PC-3 (cell line): ENCODE data around the gene SLC4A4. TPM values are rescaled to one million over a fixed set of nuclear protein-coding genes. Genes with fewer than 3 reads are reported as not detected.

Experiments
- ATAC-seq: fragments of 200-7000 bp; cut with Tn5 transposase; 2 replicates; pipeline ENCODE4 v1.9.1; 2020; ENCODE audit warnings: mild to moderate bottlenecking, moderate library complexity
- BruUV-seq: library from RNA; stranded (reverse); fragments of 400-500 nt; replicated peaks from 2 replicates; lab custom pipeline; 2021; lab: Mats Ljungman, UMichigan
- CTCF ChIA-PET: fragments of 300-600 bp; sonication (Branson Sonifier 250); formaldehyde crosslinking; loops from one replicate; lab custom pipeline; 2022; ENCODE audit warnings: antibody characterized with exemption; lab: Charles Lee
- POLR2A ChIA-PET: fragments of 300-600 bp; sonication (Branson Sonifier 250); formaldehyde crosslinking; loops from one replicate; lab custom pipeline; 2022; ENCODE audit warnings: antibody characterized with exemption; ENCODE audit not compliant: unreplicated experiment; lab: Charles Lee
- DNase-seq: peaks from one replicate; pipeline ENCODE4 v3.0.0-alpha.2; 2015
- H2AFZ ChIP-seq: fragments of 300-600 bp; sonication (generic); 2 replicates; pipeline ENCODE4 v1.6.0; 2016; ENCODE audit warnings: antibody characterized with exemption, low read length
- H3F3A ChIP-seq: fragments of 300-600 bp; sonication (generic); one replicate; pipeline ENCODE4 v1.6.0; 2017; ENCODE audit warnings: antibody characterized with exemption, low read length, control low read depth, mild to moderate bottlenecking; ENCODE audit not compliant: unreplicated experiment
- H3K27ac ChIP-seq: fragments of 300-600 bp; sonication (generic); 2 replicates; pipeline ENCODE4 v1.5.1; 2016; ENCODE audit warnings: mild to moderate bottlenecking, low read length
- H3K27me3 ChIP-seq: fragments of 300-600 bp; sonication (generic); 2 replicates; pipeline ENCODE4 v1.6.1; 2016; ENCODE audit warnings: low read length, mixed read lengths
- H3K36me3 ChIP-seq: fragments of 300-600 bp; sonication (generic); 2 replicates; pipeline ENCODE4 v1.6.1; 2016; ENCODE audit warnings: low read depth, mixed run types, low read length, mixed read lengths
- H3K4me1 ChIP-seq: fragments of 300-600 bp; sonication (generic); 2 replicates; pipeline ENCODE4 v1.5.1; 2016; ENCODE audit warnings: low read length; ENCODE audit not compliant: insufficient read depth
- H3K4me2 ChIP-seq: fragments of 300-600 bp; sonication (generic); 2 replicates; pipeline ENCODE4 v1.6.0; 2016; ENCODE audit warnings: low read length
- H3K4me3 ChIP-seq: fragments of 300-600 bp; sonication (generic); 2 replicates; pipeline ENCODE4 v1.5.1; 2016; ENCODE audit warnings: mild to moderate bottlenecking, low read length, mixed read lengths
- H3K79me2 ChIP-seq: fragments of 300-600 bp; sonication (generic); 2 replicates; pipeline ENCODE4 v1.6.1; 2017; ENCODE audit warnings: low read length, mixed read lengths
- H3K9ac ChIP-seq: fragments of 300-600 bp; sonication (generic); 2 replicates; pipeline ENCODE4 v1.6.0; 2016; ENCODE audit warnings: mild to moderate bottlenecking, low read length
- H3K9me2 ChIP-seq: fragments of 300-600 bp; sonication (generic); replicated peaks from 2 replicates; pipeline ENCODE4 v1.6.1; 2016; ENCODE audit warnings: mixed run types, low read length, mixed read lengths
- H3K9me3 ChIP-seq: fragments of 300-600 bp; sonication (generic); 2 replicates; pipeline ENCODE4 v1.6.1; 2016; ENCODE audit warnings: low read length, mixed read lengths
- H4K20me1 ChIP-seq: fragments of 300-600 bp; sonication (generic); 2 replicates; pipeline ENCODE4 v1.6.1; 2016; ENCODE audit warnings: low read length, mixed read lengths
- EZH2 ChIP-seq: fragments of 300-600 bp; sonication (generic); IDR thresholded peaks from one replicate; pipeline ENCODE4 v1.6.1; 2017; ENCODE audit warnings: antibody characterized with exemption, mild to moderate bottlenecking, low read length; ENCODE audit not compliant: unreplicated experiment
- EZH2phosphoT487 ChIP-seq: fragments of 300-600 bp; sonication (generic); IDR thresholded peaks from 2 replicates; pipeline ENCODE4 v1.6.1; 2018; ENCODE audit warnings: mild to moderate bottlenecking, antibody characterized with exemption, low read length, borderline replicate concordance
- intact Hi-C: fragments of 100-400 bp; cut with micrococcal nuclease; formaldehyde crosslinking; loops from 2 replicates; pipeline ENCODE4 v1.9.0; 2023
- total RNA-seq: library from RNA; depleted of rRNA; stranded (reverse); fragments of >200 nt; gene quantifications from 2 replicates; pipeline ENCODE4 v1.2.3, GENCODE V29; 2014
- TF ChIP-seq, protein P1 (sequence below): fragments of 300-600 bp; sonication (generic); conservative IDR thresholded peaks from 2 replicates; pipeline ENCODE4 v1.5.1; 2017; ENCODE audit warnings: antibody characterized with exemption, low read depth, mild to moderate bottlenecking, low read length

The SLC4A4 gene
- total RNA-seq, 1 experiment from 2014 or later, result 0.47 TPM

DNA sequence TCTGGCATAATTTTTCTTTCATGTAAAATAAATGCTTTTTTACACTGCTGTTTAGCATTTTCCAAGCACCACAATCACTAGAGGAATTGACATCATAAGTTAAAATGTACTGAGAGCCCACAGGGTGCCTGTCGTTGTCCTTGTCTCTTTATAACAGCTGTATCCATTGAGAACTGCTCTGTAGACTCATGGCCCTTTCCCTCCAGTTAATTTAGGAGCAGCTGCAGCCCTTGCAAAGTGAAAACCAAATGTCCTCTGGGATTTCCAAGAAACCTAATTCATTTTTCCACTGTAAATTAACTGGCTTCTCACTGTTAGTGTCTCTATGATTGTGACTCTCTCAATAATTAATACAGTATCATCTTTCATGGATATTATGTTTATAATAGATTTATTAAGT is 185.9 kb downstream of the SLC4A4 start:
- Histone ChIP-seq H3K79me2 (no peaks in the 10 kb centered on the region), H3K4me1 (peaks cover 11% of the 10 kb centered on the region; the same call in 1 of the 2 replicates), H3K27me3 (no peaks in the 10 kb centered on the region), H3K4me2 (no peak overlapping the region), H2AFZ (no peak overlapping the region), H3K9ac (no peak overlapping the region), H4K20me1 (no peaks in the 10 kb centered on the region), H3K36me3 (no peaks in the 10 kb centered on the region), H3K27ac (no peak overlapping the region), H3K4me3 (no peak overlapping the region), H3K9me2 (no peaks in the 10 kb centered on the region), H3K9me3 (no peaks in the 10 kb centered on the region), H3F3A (no peaks in the 10 kb centered on the region)
- BruUV-seq, result no TSS peak
- ChIA-PET POLR2A (no interaction called here), CTCF (interaction anchor here (0.6 kb wide), 1 partner anchor 143 kb away, joined by 4 read pairs; no protein-coding TSS in a partner anchor)
- TF ChIP-seq, protein P1, sequence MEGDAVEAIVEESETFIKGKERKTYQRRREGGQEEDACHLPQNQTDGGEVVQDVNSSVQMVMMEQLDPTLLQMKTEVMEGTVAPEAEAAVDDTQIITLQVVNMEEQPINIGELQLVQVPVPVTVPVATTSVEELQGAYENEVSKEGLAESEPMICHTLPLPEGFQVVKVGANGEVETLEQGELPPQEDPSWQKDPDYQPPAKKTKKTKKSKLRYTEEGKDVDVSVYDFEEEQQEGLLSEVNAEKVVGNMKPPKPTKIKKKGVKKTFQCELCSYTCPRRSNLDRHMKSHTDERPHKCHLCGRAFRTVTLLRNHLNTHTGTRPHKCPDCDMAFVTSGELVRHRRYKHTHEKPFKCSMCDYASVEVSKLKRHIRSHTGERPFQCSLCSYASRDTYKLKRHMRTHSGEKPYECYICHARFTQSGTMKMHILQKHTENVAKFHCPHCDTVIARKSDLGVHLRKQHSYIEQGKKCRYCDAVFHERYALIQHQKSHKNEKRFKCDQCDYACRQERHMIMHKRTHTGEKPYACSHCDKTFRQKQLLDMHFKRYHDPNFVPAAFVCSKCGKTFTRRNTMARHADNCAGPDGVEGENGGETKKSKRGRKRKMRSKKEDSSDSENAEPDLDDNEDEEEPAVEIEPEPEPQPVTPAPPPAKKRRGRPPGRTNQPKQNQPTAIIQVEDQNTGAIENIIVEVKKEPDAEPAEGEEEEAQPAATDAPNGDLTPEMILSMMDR, result no peak
- TF ChIP-seq EZH2phosphoT487 (no peak), EZH2 (no peak)
- ATAC-seq, result no peak
- no peak for DNase-seq
- intact Hi-C loops, result loop anchor here (10.0 kb wide), 2 partner anchors 140 to 250 kb away; no protein-coding TSS in a partner anchor

DNA sequence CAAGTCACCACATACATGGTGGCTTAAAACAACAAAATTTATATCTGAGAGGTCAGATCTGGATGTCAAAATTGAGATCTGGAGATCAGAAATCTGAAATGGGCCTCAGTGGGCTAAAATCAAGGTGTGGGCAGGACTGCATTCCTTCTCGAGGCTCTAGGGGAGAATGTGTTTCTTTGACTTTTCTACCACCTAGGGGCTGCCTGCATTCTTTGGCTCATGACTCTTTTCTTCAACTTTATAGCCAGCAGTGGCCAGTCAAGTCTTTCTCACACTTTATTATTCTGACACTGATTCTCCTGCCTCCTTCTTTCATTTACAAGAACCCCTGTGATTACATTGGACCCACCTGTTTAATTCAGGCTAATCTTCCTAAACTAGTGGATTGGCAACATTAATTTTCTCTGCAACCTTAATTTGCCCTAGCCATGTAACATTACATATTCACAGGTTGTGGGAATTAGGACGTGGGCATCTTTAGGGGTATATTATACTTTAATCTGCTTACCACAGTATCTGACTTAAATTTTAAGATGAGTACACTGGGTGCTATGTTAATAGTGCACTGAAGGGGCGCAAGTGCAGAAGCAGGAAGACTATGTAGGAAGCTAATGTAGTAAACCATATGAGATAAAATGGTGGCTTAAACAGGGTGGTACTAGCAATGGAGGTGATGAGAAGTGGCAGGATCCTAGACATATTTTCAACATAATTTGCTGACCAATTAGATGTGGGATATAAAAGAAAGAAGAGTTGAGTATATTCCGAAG is 188.0 kb downstream of the SLC4A4 start:
- no peak overlapping the region for H3K27ac ChIP-seq
- no peak overlapping the region for H3K4me2 ChIP-seq
- intact Hi-C loops, result loop anchor here (10.0 kb wide), 2 partner anchors 142 to 252 kb away; no protein-coding TSS in a partner anchor
- no peak overlapping the region for H3K4me3 ChIP-seq
- H3K4me1 ChIP-seq, result no peaks in the 10 kb centered on the region
- no peak overlapping the region for H2AFZ ChIP-seq
- CTCF ChIA-PET, result no interaction called here
- H3K9ac ChIP-seq, result no peak overlapping the region
- H3K9me3 ChIP-seq, result no peaks in the 10 kb centered on the region
- DNase-seq, result peak; percentile 33
- POLR2A ChIA-PET, result no interaction called here
- H3K36me3 ChIP-seq, result no peaks in the 10 kb centered on the region
- no peak for TF ChIP-seq EZH2
- TF ChIP-seq, protein P1, result peak; percentile 52; the same call in 1 of the 2 replicates
- no peaks in the 10 kb centered on the region for H3K9me2 ChIP-seq
- no peaks in the 10 kb centered on the region for H4K20me1 ChIP-seq
- no peaks in the 10 kb centered on the region for H3K79me2 ChIP-seq
- no TSS peak for BruUV-seq
- ATAC-seq, result peak; percentile 62; the same call in 1 of the 2 replicates
- H3F3A ChIP-seq, result no peaks in the 10 kb centered on the region
- no peaks in the 10 kb centered on the region for H3K27me3 ChIP-seq

DNA sequence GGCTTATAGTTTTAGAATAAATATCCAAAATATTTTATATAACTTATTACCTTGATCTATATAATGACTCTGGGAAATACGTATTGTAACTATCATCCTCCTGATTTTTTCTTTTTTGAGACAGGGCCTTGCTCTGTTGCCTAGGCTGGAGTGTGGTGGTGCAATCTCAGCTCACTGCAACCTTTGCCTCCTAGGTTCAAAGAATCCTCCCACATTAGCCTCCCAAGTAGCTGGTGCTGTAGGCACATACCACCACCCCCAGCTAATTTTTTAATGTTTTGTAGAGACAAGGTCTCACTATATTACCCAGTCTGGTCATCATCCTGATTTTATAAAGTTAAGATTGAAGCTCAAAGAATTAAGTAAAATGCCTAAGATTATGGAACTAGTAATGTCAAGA is 193.6 kb downstream of the SLC4A4 start:
- Histone ChIP-seq H3K4me2 (no peak overlapping the region), H3K4me3 (no peak overlapping the region), H3K79me2 (no peaks in the 10 kb centered on the region), H3K9me2 (no peaks in the 10 kb centered on the region), H3K36me3 (no peaks in the 10 kb centered on the region), H4K20me1 (no peaks in the 10 kb centered on the region), H3K27ac (no peak overlapping the region), H3F3A (no peaks in the 10 kb centered on the region), H3K4me1 (no peaks in the 10 kb centered on the region), H3K9me3 (no peaks in the 10 kb centered on the region), H3K9ac (no peak overlapping the region), H2AFZ (no peak overlapping the region), H3K27me3 (no peaks in the 10 kb centered on the region)
- intact Hi-C loops, result no loop called here
- DNase-seq (no peak), ATAC-seq (no peak)
- POLR2A ChIA-PET, result interaction anchor here (0.6 kb wide), 1 partner anchor 77 kb away, joined by 3 read pairs; no protein-coding TSS in a partner anchor
- TF ChIP-seq, protein P1, result no peak
- no peak for TF ChIP-seq EZH2
- no peak for TF ChIP-seq EZH2phosphoT487
- CTCF ChIA-PET, result no interaction called here
- no TSS peak for BruUV-seq
